Activated naive CD4-positive, alpha-beta T cell treated with anti-CD3 and anti-CD28 coated beads, Interleukin-2, amount 50 U/mL, for 24 hours (primary cell): ENCODE measurements around the gene BSN.
A peak's percentile ranks its signal among the peaks of the same experiment; 100 is the strongest.
"Not testable (repeated sequence)": the region's sequence is repeated elsewhere in the genome, so short reads cannot be mapped to it uniquely, and the experiment has no call there.

Experiments
- H3K27ac Mint-ChIP-seq: one replicate; pipeline ENCODE4 v1.8.0; 2021; ENCODE audit warnings: mild to moderate bottlenecking, mixed read lengths
- H3K27me3 Mint-ChIP-seq: one replicate; pipeline ENCODE4 v1.8.0; 2021; ENCODE audit warnings: mixed read lengths
- H3K36me3 Mint-ChIP-seq: one replicate; pipeline ENCODE4 v1.8.0; 2021; ENCODE audit warnings: mixed read lengths
- H3K4me1 Mint-ChIP-seq: one replicate; pipeline ENCODE4 v1.8.0; 2021; ENCODE audit warnings: mixed read lengths
- H3K4me3 Mint-ChIP-seq: one replicate; pipeline ENCODE4 v1.8.0; 2021; ENCODE audit warnings: mild to moderate bottlenecking, mixed read lengths
- H3K9me3 Mint-ChIP-seq: one replicate; pipeline ENCODE4 v1.8.0; 2021; ENCODE audit warnings: mixed read lengths

BSN gene

DNA sequence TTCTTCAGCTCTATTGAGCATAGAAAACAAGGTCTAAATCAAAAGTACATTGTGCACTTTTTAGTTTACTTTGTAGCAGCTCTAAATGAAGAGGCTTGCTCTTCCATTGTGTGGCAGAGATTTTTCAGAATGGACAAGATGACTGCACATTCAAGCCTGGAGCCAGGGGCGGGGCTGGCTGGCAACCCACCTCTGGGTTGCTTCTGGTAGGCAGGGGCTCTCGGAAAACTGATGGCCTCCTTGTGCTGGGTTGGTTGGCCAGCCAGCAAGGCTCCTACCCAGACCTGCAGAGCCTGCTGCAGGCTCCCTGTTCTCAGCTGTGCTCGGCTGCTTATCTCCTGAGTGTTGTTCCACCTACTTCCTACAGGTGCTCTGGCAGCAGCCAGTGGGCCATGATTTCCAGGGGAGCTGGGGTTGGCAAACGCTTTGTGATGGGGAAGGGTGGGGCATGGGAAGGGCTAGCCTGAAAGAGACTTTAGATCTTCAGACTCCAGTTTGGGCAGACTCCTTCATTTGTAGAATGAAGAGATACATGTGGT, 8.8 kb downstream of the BSN start:
- H3K9me3 Mint-ChIP-seq, result no peaks in the 10 kb centered on the region
- H3K4me3 Mint-ChIP-seq, result no peak overlapping the region
- no peaks in the 10 kb centered on the region for H3K36me3 Mint-ChIP-seq
- no peak overlapping the region for H3K27ac Mint-ChIP-seq
- peaks cover 12% of the 10 kb centered on the region for H3K27me3 Mint-ChIP-seq
- H3K4me1 Mint-ChIP-seq, result no peaks in the 10 kb centered on the region

DNA sequence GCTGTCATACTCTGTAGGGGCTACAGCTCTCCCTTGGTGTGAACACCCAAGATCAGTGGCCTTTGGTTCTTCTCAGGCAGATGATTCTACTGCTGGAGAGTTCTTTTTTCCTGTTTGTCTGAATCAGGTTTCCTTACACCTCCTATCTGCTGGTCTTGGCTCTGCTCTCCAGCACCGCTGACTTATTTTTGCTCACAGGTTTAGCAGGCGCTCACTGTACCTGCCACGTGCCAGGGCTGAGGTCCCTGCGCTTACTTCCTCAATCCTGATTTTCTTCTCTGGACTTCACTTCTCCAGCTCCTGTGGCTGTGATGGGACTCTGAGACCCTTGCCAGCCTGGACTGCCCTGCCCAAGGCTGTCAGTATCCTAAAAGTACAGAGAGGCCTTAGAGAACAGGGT, 9.5 kb downstream of the BSN start:
- Mint-ChIP-seq H3K4me3 (no peak overlapping the region), H3K4me1 (no peaks in the 10 kb centered on the region), H3K9me3 (no peaks in the 10 kb centered on the region), H3K36me3 (no peaks in the 10 kb centered on the region), H3K27ac (no peak overlapping the region), H3K27me3 (peaks cover 12% of the 10 kb centered on the region)

DNA sequence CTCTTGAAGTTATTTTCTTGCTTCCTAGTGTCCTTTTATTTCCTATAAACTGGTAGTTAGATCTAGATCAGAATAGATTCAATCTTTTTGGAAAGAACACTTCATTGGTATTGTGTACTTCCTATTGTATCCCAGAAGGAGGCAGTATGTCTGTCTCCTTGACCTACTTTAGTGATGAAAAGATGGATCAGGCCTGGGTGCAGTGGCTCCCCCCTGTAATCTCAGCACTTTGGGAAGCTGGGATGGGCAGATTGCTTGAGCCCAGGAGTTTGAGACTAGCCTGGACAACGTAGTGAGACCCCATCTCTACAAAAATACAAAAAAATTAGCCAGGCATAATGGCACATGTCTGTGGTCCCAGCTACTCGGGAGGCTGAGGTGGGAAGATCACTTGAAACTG, 12.0 kb downstream of the BSN start:
- Mint-ChIP-seq H3K27me3 (no peaks in the 10 kb centered on the region), H3K27ac (no peak overlapping the region), H3K9me3 (no peaks in the 10 kb centered on the region)

DNA sequence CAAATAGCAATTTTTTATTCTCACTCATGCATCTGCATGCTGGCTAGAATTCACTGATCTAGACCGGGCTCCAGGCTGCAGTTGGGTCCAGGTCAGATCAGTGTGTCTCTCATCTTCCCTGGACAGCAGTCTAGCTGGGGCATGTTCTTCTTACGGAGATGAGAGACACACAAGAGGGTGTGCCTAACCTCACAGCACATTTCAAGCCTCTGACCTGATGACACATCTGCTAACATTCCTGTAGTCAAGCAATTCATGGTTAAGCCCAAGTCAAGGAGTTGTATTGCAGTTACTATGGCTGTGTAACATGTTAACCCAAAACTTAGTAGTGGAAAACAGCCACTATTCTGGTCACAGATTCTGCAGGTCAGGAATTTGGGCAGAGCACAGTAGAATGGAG, 13.1 kb downstream of the BSN start:
- no peak overlapping the region for H3K27ac Mint-ChIP-seq
- no peaks in the 10 kb centered on the region for H3K9me3 Mint-ChIP-seq
- H3K4me1 Mint-ChIP-seq, result no peaks in the 10 kb centered on the region
- no peak overlapping the region for H3K4me3 Mint-ChIP-seq
- H3K27me3 Mint-ChIP-seq, result no peaks in the 10 kb centered on the region
- no peaks in the 10 kb centered on the region for H3K36me3 Mint-ChIP-seq

More for the DNA sequence above, 12.0 kb downstream of the BSN start:
- H3K4me1 Mint-ChIP-seq, result no peaks in the 10 kb centered on the region
- H3K4me3 Mint-ChIP-seq, result no peak overlapping the region
- H3K36me3 Mint-ChIP-seq, result no peaks in the 10 kb centered on the region

DNA sequence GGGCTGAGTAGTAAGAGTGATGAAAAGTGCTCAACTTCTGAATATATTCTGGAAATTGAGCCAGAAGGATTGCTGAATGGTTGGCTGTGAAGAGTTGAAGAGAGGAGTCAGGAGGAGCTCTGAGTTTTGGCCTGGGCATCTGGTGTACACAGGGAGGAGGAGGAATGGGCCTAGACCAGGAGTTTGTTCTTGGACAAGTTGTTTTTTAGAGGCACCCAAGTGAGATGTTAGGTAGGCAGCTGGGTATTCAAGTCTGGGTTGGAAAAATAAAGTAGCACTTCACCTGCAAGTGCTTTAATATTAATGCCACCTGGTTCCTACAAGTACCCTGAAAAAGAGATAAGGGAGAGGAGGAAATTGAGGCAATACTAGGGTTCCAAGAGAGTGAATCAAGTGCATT, 14.7 kb downstream of the BSN start:
- Mint-ChIP-seq H3K4me3 (no peak overlapping the region), H3K9me3 (no peaks in the 10 kb centered on the region), H3K4me1 (no peaks in the 10 kb centered on the region), H3K27me3 (no peaks in the 10 kb centered on the region), H3K27ac (no peak overlapping the region), H3K36me3 (no peaks in the 10 kb centered on the region)

DNA sequence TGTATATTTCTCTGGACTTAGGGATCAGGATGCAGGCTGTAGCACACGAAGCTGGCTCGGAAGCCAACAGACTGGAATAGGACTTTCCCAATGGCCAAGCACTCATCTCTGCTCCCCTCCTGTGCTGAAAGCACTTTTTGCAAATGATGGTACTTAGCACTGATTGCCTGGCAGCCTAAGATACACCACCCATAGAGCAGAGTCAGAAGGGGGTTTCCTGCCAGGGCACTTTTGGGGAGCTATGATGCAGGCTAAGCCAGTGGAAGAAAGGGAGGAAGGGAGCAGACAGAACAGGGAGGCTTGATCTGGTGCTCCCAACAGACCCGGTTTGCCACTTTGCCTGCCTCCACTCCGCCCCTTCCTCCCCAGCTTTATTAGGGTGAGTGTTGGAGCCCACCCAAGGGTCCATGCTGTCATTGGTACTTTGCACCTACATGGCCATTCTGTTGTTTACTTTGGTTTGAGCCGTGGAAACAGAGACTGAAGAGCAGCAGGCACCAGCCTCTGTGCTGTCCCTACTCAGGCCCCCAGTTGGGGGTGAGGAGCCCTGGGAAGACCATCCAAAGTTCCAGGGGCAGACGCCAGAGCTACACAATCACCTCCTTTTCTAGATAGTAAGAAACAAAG, 15.9 kb downstream of the BSN start:
- Mint-ChIP-seq H3K36me3 (no peaks in the 10 kb centered on the region), H3K27me3 (no peaks in the 10 kb centered on the region), H3K27ac (no peak overlapping the region), H3K9me3 (no peaks in the 10 kb centered on the region), H3K4me3 (no peak overlapping the region), H3K4me1 (no peaks in the 10 kb centered on the region)

DNA sequence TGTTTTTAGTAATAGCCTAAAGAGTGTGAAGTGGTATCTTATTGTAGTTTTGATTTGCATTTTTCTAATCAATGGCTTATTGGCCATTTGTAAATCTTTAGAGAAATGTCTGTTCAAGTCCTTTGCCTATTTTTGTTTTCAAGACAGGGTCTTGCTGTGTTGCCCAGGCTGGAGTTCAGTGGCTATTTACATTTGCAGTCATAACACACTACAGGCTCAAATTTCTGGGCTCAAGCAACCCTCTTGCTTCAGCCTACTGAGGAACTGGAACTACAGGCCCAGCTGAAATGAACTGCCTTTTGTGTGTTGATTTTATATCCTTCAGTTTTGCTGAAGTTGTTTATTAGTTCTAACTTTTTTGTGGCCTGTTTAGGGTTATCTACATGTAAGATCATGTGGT, 27.9 kb downstream of the BSN start:
- Mint-ChIP-seq H3K36me3 (no peaks in the 10 kb centered on the region), H3K4me1 (no peaks in the 10 kb centered on the region), H3K4me3 (no peak overlapping the region), H3K27me3 (no peaks in the 10 kb centered on the region), H3K9me3 (no peaks in the 10 kb centered on the region), H3K27ac (no peak overlapping the region)

DNA sequence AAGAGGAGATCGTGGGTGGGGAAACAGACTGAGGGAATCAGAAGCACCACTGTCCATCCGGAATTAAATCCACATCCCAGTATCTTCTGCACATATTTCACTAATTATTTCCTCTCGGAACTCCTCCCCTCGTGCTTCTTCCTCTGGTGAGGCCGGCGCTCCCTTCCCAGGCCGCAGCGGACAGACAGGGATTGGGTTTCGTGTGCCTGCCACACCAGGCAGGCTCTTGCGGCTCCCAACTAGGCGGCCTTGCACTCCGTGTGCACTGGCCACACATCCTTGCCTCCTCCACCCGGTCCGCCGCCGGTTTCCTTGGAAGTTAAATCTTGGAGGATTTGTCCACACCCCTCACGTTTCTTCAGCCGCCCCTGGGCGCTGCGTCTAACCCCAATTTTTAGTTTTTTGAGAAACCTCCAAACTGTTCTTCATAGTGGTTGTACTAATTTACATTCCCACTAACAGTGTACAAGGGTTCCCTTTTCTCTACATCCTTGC, 31.0 kb downstream of the BSN start:
- not testable (repeated sequence) for H3K27ac Mint-ChIP-seq, H3K4me3 Mint-ChIP-seq, H3K36me3 Mint-ChIP-seq, H3K27me3 Mint-ChIP-seq, H3K4me1 Mint-ChIP-seq, H3K9me3 Mint-ChIP-seq

DNA sequence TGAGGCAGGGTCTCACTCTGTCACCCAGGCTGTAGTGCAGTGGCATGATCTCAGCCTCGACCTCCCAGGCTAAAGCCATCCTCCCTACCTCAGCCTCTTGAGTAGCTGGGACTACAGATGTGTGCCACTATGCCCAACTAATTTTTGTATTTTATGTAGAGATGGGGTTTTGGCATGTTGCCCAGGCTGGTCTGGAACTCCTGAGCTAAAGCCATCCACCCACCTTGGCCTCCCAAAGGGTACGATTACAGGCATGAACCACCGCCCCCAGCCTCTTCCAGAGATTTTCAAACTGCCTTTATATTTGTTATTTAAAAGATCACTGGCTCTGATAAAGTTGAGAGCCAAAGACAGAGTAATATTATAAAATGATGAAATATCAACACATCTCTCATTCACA, 37.3 kb downstream of the BSN start:
- Mint-ChIP-seq H3K36me3 (no peaks in the 10 kb centered on the region), H3K4me1 (no peaks in the 10 kb centered on the region), H3K9me3 (no peaks in the 10 kb centered on the region), H3K27ac (no peak overlapping the region), H3K27me3 (no peaks in the 10 kb centered on the region), H3K4me3 (no peak overlapping the region)

DNA sequence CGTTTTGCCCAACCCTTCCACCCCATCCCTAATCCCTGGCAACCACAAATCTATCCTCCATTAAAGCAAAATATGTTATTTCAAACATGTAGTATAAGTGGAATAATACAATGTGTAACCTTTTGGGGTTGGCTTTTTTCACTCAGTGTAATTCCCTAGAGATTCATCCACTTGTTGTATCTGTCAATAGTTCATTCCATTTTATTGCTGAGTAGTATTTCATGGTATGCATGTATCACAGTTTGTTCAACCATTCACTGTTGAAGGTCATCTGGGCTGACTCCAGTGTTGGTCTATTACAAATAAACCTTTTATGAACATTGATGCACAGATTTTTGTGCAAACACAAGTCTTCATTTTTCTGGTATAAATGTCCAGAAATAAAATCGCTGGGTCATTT, 38.8 kb downstream of the BSN start:
- H3K27ac Mint-ChIP-seq, result no peak overlapping the region
- H3K4me1 Mint-ChIP-seq, result no peaks in the 10 kb centered on the region
- H3K27me3 Mint-ChIP-seq, result no peaks in the 10 kb centered on the region
- no peak overlapping the region for H3K4me3 Mint-ChIP-seq
- H3K9me3 Mint-ChIP-seq, result no peaks in the 10 kb centered on the region
- H3K36me3 Mint-ChIP-seq, result no peaks in the 10 kb centered on the region

DNA sequence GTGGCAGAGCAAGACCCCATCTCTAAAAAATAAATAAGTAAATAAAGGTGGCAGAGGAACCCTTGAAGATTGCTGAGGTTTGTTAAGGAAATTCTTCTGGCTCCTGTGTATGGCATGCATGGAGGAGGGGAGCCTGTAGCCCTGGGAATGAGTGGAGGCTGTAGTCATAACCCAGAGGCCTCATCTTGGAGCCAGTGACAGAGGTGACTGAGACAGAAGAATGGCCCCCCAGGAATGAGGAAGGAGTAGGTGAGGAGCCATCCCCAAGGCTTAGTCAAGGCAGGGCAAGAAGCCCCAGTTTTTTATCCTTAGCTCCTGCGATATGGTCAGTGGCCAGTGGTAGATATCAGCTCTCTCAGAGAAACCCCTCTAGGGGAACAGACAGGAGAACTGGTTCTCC, 46.5 kb downstream of the BSN start:
- Mint-ChIP-seq H3K4me1 (peaks cover 20% of the 10 kb centered on the region), H3K27me3 (no peaks in the 10 kb centered on the region), H3K9me3 (no peaks in the 10 kb centered on the region), H3K36me3 (no peaks in the 10 kb centered on the region), H3K27ac (no peak overlapping the region), H3K4me3 (no peak overlapping the region)

DNA sequence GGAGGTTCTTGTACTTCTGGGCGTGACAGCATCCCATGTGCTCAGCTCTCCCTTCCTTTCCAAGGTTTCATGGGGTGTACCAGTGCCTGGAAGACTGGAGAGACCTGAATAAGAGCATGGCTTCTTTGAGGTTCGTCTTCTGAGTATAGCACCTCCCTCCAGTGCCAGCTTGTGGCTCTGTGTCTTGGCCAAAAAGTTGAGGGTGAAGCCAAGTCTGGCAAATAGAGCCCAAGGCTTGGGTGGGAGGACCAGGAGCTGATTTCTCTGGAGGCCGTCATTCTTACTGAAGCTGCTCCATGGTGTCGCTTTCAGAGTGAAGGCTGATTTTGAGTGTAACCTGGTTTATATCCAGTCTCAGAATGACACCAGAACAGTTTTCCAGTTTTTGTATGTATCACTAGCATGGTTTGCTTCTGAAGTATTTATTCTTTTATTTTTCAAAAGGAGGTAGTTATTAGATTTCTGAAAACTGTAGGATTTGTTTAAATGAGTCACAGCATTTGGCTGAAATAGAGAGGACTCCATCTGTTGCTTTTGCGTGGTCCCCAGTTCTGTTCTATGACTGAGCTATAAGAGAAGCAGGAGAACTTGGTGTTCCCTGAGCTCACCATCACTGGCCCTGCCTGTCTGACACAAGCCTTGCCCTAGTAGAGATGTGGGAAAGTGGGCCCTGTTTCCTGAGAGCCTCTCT, 47.2 kb downstream of the BSN start:
- no peaks in the 10 kb centered on the region for H3K36me3 Mint-ChIP-seq

DNA sequence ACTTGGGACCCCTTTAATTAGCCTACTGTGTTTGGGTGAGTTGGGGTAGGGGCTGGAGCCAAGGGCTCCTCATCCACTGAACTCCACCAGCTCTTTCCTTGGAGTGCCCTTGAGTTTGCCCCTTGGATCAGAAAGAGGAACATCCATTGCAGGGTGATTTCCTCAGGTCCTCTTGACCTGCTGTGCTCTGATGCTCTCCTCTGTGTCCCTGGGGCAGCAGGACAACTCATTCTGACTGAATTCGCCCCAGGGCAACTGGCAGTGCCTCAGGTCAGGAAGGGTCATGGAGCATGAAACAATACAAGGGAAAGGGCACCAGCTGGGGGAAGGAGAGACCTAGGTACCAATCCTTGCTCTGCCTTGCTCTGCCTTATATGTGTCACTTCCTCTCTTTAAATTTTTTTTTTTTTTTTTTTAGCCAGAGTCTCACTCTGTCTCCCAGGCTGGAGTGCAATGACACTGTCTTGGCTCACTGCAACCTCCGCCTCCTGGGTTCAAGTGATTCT, 47.8 kb downstream of the BSN start:
- Mint-ChIP-seq H3K27me3 (no peaks in the 10 kb centered on the region), H3K27ac (peak overlapping the region; percentile 23), H3K9me3 (no peaks in the 10 kb centered on the region), H3K36me3 (no peaks in the 10 kb centered on the region), H3K4me3 (no peak overlapping the region), H3K4me1 (peaks cover 20% of the 10 kb centered on the region)

More for the DNA sequence above, 47.2 kb downstream of the BSN start:
- Mint-ChIP-seq H3K27me3 (no peaks in the 10 kb centered on the region), H3K4me3 (no peak overlapping the region), H3K27ac (no peak overlapping the region), H3K4me1 (peaks cover 20% of the 10 kb centered on the region), H3K9me3 (no peaks in the 10 kb centered on the region)

DNA sequence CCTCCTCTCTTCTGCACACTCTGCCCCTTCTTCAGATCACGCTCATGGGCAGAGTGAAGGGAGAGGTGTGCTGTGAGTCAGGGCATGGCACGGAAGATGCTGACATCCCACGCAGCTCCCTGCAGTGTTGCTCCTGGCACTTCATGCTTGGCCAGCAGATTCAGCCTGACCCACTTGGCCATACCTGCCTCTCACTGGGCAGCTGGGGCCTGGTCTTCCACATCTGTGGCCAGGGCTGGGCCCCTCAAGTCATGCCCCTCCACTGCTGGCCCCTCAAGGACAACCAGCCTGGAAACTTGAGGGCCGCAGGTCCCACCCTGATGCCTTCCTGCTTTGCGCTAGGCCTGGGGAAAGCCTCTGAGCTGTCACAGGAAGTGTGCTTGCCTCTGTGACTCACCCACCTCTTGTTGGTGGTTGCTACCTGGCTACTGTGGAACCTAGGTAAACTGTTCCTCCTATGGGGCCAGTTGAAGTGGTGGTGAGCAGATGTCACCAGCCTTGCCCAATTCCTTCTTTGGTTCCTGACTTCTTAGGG, 48.7 kb downstream of the BSN start:
- no peaks in the 10 kb centered on the region for H3K9me3 Mint-ChIP-seq
- peaks cover 20% of the 10 kb centered on the region for H3K4me1 Mint-ChIP-seq
- peak overlapping the region; percentile 59 for H3K27ac Mint-ChIP-seq
- H3K36me3 Mint-ChIP-seq, result no peaks in the 10 kb centered on the region
- H3K4me3 Mint-ChIP-seq, result peak overlapping the region; percentile 33
- H3K27me3 Mint-ChIP-seq, result no peaks in the 10 kb centered on the region

DNA sequence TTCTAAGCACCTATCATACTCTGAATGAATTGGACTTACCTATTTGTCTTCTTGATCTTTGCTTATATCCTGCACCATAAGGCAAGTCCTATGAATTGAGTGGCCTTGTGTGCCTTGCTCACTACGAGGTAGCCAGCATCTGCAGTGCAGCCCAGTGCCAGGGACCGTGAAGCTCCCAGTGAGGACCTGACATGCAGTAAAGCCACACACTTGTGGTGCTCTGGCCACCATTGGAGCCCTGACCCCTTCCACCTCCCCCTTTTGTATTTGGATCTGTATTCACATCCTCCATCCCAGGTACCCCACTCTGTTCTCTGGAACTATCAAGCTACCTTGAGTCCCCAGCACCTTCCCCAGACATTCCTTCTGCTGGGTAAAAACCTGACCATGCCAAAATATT, 52.1 kb downstream of the BSN start:
- H3K4me3 Mint-ChIP-seq, result no peak overlapping the region
- no peaks in the 10 kb centered on the region for H3K9me3 Mint-ChIP-seq
- peaks cover 20% of the 10 kb centered on the region for H3K4me1 Mint-ChIP-seq
- H3K36me3 Mint-ChIP-seq, result no peaks in the 10 kb centered on the region
- H3K27ac Mint-ChIP-seq, result peak overlapping the region; percentile 5
- no peaks in the 10 kb centered on the region for H3K27me3 Mint-ChIP-seq

DNA sequence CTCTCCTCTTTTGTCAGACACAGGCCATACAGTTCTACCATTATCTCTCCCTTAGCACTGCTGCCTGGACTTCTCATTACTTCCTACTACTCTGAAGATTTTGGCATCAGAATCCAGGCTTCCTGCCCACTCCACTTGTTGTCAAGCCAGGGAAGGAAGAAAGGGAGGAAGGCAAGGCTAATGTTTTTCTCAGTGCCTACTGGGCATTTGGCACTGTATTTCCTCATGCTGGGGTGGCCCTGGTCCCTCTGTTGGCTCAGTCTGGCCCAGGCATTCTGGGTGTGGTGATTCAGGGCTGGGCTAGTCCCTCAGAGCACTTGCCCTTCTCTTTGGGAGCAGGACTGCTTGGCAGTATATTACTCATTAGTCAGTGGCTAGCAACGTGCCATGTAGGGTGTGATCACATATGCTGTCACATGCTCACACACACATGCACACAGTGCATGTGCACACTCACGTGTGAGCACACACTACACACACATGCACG, 52.9 kb downstream of the BSN start:
- no peaks in the 10 kb centered on the region for H3K9me3 Mint-ChIP-seq
- H3K4me3 Mint-ChIP-seq, result no peak overlapping the region
- peaks cover 20% of the 10 kb centered on the region for H3K4me1 Mint-ChIP-seq
- H3K36me3 Mint-ChIP-seq, result no peaks in the 10 kb centered on the region
- H3K27ac Mint-ChIP-seq, result no peak overlapping the region
- H3K27me3 Mint-ChIP-seq, result no peaks in the 10 kb centered on the region
